GM12875 (cell line): ENCODE data around the gene CD200.

Experiments
- H3K4me3 ChIP-seq: one replicate; pipeline ENCODE4 v1.5.1; 2011; ENCODE audit warnings: low read depth, low read length, control low read depth
- CTCF ChIP-seq: IDR thresholded peaks from 2 replicates; pipeline ENCODE4 v1.5.1; 2011; ENCODE audit warnings: low read depth, mild to moderate bottlenecking, control low read depth, inconsistent platforms, low read length, moderate library complexity, borderline replicate concordance; ENCODE audit not compliant: insufficient read depth

The CD200 gene

GRCh38 chr3:112389961-112390360 lies 57.0 kb downstream of the CD200 start:
- no peak overlapping the region for H3K4me3 ChIP-seq
- TF ChIP-seq CTCF: no peak

- H3K4me3 ChIP-seq: no peak overlapping the region
- TF ChIP-seq CTCF: no peak
Measured at GRCh38 chr3:112390783-112391641, 58.1 kb downstream of the CD200 start.

- no peak overlapping the region for H3K4me3 ChIP-seq
- TF ChIP-seq CTCF: no peak
Measured at GRCh38 chr3:112391648-112392047, 58.7 kb downstream of the CD200 start.

- no peak for TF ChIP-seq CTCF
- no peak overlapping the region for H3K4me3 ChIP-seq
Measured at GRCh38 chr3:112392393-112393359, 59.7 kb downstream of the CD200 start.

- TF ChIP-seq CTCF: no peak
- H3K4me3 ChIP-seq: no peak overlapping the region
Measured at GRCh38 chr3:112393360-112393728, 60.4 kb downstream of the CD200 start.

GRCh38 chr3:112394003-112394640 lies 61.2 kb downstream of the CD200 start:
- no peak overlapping the region for H3K4me3 ChIP-seq
- TF ChIP-seq CTCF: no peak
